HG03095 (cell line): Measurements from ENCODE around the gene GCNA.
A peak's percentile ranks its signal among the peaks of the same experiment; 100 is the strongest.

Experiments
- ATAC-seq: cut with Tn5 transposase; IDR thresholded peaks from one replicate; pipeline ENCODE4 v1.9.1; 2021; ENCODE audit warnings: moderate library complexity; ENCODE audit not compliant: unreplicated experiment

GCNA gene

GRCh38 chrX:71612256-71612655, 34.0 kb downstream of the GCNA start:
- no peak for ATAC-seq

- ATAC-seq: no peak
These were observed 36.8 kb downstream of the GCNA start for GRCh38 chrX:71615056-71615455.

- no peak for ATAC-seq
These were observed 37.7 kb downstream of the GCNA start for GRCh38 chrX:71615954-71616353.

- no peak for ATAC-seq
These were observed 38.7 kb downstream of the GCNA start for GRCh38 chrX:71616672-71617529.

GRCh38 chrX:71617742-71618141, 39.5 kb downstream of the GCNA start:
- no peak for ATAC-seq

GRCh38 chrX:71618303-71618721, 40.1 kb downstream of the GCNA start, which contains the start of gene CXCR3:
CXCR3 (minus strand) TSS chrX:71618511; CDS start chrX:71618449, 62 bp downstream.
- peak; percentile 58 for ATAC-seq

- ATAC-seq: no peak
These were observed 40.5 kb downstream of the GCNA start for GRCh38 chrX:71618787-71619186.

- ATAC-seq: no peak
These were observed 41.0 kb downstream of the GCNA start for GRCh38 chrX:71619193-71619592.

- ATAC-seq: no peak
These were observed 41.7 kb downstream of the GCNA start for GRCh38 chrX:71619986-71620385.

GRCh38 chrX:71621603-71622002, 43.4 kb downstream of the GCNA start:
- no peak for ATAC-seq

GRCh38 chrX:71622032-71622575, 43.9 kb downstream of the GCNA start:
- ATAC-seq: no peak

- peak; percentile 45 for ATAC-seq
These were observed 44.6 kb downstream of the GCNA start for GRCh38 chrX:71622576-71623450.

- no peak for ATAC-seq
These were observed 45.5 kb downstream of the GCNA start for GRCh38 chrX:71623714-71624113.

GRCh38 chrX:71625471-71625870, 47.2 kb downstream of the GCNA start:
- no peak for ATAC-seq

GRCh38 chrX:71626576-71626975, 48.3 kb downstream of the GCNA start:
- ATAC-seq: no peak

GRCh38 chrX:71627588-71628404, 49.6 kb downstream of the GCNA start:
- ATAC-seq: no peak

- ATAC-seq: peak; percentile 47
These were observed 51.2 kb downstream of the GCNA start for GRCh38 chrX:71629467-71629866.

- ATAC-seq: no peak
These were observed 54.9 kb downstream of the GCNA start for GRCh38 chrX:71632923-71633657.

- no peak for ATAC-seq
These were observed 56.1 kb downstream of the GCNA start for GRCh38 chrX:71634366-71634765.
